GM19043 (cell line): ENCODE measurements around the gene KRTAP12-2.
"Not testable (repeated sequence)": the region's sequence is repeated elsewhere in the genome, so short reads cannot be mapped to it uniquely, and the experiment has no call there.

Experiments
- ATAC-seq: cut with Tn5 transposase; IDR thresholded peaks from one replicate; pipeline ENCODE4 v1.9.1; 2021; ENCODE audit warnings: low read depth; ENCODE audit not compliant: unreplicated experiment

The KRTAP12-2 gene

DNA sequence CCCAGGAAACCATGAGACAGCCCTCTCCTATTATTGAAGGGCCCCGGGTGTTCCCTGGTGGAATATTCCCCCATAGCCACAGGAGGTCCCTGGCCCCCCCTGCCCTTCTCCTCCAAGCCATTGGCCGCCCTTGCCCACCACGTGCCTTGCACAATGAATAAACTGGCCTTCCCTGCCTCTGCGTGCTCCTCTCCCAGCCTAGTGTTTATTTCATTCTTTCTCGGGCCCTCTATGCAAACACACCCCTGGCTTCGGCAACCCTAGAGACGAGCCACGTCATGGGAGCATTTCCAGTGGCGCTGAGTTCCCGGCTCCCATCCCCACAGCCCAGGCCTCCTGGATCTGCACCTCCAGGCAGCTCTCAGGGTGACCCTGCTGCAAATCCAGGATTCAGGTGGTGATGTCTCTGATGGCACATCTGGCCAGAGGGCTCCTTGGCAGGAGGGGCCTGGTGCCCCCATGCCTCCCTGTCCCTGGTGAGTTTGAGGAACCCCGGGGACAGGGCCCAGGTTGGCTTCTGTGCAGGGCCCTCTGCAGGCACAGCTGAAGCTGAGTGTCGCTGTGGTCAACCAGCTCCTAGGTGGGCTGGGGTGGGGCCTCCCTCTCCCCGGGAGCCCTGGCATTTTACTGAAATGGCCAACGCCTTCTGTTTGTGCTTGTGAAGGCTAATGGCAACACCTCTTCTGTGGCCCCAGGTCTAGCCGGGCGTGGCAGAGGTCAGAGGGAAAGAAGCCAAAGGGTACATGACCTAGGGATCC, 36.4 kb upstream of the KRTAP12-2 start:
- no peak for ATAC-seq

DNA sequence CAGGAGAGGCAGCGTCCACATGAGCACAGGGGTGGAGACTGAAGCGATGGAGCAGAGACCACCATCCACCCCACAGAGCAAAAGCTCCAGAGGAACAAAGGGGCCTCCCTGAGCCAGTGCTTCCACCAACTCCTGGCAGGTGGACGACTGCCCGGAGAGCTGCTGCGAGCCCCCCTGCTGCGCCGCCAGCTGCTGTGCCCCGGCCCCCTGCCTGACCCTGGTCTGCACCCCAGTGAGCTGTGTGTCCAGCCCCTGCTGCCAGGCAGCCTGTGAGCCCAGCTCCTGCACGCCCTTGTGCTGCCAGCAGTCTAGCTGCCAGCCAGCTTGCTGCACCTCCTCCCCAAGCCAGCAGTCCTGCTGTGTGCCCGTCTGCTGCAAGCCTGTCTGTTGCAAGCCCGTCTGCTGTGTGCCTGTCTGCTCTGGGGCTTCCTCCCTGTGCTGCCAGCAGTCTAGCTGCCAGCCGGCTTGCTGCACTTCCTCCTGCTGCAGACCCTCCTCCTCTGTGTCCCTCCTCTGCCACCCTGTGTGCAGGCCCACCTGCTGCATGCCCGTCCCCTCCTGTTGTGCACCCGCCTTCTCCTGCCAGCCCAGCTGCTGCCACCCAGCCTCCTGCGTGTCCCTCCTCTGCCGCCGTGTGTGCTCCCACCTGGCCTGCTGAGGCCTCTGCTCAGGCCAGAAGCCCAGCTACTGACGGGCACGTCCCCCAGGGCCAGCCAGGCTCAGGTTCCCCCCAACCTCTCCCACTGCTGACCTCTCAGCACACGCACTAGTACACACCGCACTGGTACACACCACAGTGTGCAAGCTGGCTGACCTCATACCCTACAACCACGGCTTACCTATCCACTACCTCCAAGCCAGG, 35.6 kb upstream of the KRTAP12-2 start:
- ATAC-seq: no peak

DNA sequence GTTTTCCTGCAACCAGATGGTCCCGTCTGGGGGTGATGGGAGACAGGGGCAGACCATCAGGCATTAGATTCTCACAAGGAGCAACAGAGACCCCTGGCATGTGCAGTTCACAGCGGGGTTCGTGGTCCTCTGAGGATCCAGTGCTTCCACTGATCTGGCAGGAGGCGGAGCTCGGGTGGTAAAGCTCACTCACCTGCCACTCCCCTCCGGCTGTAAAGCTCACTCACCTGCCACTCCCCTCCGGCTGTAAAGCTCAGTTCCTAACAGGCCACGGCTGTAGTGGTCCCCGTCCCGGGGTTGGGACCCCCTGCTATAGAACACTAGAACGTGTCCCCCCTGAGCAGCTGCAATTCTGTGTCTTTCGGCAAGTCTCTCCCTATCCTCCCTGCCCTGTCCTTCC, 34.8 kb upstream of the KRTAP12-2 start:
- no peak for ATAC-seq

DNA sequence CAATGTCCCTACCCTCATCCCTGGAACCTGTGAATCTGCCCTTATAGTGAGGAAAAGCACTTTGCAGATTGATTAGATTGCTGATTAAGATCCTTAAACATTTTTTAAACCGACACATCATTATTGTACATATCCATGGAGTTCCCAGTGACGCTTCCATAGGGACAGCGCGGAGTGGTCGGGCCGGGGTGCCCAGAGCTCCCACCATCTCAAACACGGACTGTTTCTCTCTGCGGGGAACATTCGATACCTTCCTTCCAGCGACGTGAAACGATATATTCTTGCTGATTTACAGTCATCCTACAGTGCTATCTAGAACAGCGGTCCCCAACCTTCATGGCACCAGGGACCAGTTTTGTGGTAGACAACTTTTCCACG, 34.3 kb upstream of the KRTAP12-2 start:
- ATAC-seq: no peak

DNA sequence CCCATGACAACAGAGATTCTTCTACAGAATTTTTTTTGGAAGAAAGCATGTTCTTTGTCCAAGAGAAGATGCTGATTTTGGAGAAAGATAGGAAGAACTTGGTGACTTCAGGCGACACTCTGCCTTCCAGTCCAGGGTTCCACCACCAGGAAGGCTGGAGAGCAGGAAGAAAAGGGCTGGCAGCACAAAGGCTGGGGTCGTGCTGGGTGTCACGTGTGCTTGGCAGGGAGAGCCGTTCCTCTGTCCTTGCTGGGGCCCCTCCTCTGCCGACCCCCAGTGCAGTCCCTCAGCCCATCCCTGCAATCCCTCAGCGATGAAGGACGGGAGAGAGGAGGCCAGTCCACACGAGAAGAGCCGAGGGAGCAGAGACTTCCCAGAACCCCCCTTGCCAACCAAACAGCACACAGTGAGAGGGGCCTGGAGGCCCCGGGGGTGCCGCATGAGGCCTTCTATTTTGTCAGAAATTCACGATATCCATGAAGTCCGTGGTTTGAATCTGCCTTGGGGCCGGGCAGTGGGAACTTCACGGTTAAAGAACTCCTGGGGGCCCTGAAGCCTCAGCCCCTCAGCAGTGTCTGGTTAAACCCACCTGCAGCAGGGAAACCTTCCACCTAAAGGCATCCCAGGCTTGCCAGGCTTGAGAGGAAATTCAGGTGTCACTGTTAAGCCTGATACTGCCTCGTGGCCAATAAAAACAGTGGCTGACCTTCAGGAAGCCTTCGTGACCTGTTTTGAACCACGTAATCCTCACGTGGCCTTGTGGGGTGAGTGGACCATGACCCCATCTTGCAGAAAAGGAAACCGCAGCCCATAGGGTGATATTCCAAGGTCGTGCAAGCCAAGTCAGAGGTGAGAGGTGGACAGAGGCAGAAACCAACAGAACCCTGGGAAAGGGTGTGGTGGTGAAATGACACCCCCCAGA, 33.6 kb upstream of the KRTAP12-2 start:
- no peak for ATAC-seq

DNA sequence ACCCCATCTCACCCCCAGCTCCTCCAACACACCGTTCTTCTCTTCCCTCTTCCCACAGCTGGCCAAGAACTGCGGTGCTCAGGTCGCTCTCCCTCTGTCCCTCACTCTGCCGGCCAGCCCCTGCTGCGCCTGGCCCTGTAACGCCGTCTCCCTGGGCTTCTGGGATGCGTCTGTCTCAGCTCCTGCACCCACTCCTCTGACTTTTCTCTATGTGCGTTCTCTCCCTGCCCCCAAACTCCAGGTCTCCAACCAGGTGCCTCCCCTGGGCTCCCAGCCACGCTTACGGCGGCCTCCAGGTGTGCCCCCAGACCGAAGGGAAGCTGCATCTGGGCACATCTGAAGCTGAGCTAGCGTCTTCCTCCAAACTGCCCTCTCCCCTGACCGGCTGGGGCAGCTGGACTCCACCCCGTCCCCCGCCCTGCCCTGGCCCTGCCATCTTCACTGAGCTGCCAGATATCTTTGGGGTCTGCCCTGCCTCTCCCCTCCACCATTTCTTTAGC, 32.8 kb upstream of the KRTAP12-2 start:
- no peak for ATAC-seq

DNA sequence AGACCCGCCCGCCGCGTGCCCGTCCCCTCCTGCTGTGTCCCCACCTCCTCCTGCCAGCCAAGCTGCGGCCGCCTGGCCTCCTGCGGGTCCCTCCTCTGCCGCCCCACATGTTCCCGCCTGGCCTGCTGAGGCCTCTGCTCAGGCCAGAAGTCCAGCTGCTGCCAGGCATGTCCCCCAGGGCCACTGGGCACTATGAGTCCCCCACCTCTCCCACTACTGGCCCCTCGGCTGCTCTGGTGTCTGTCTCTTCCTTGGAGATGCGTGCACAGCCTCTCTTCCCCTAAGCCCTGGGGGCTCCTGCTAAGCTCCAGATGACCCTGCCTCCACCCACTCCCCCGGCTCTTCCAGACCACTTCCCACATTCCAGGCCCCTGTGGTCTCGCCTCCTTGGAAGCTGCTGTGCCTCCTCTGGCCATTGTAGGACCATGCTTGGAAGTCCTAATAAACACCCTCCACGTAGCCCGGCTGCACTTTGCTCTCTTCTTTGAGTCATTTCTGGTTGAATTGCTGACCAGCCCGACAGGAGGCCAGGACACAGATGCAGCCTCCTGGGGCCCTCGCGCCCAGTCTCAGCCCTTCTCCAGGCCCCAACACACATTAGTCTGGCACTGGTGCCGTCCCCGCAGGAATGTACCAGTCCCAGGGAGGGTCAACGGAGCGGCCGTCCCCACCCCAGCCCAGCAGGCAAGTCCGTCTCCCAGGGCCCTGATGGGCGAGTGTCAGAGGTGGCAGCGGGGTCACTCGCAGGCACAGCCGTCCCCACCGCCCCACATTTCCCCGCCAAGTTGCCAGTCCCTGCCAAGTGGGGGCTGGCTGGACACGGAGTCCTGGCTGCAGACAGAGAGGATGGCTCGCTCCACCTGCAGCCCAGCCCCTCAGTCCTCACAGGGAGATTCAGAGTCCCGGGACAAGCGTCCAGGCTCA, 31.3 kb upstream of the KRTAP12-2 start:
- ATAC-seq: no peak

DNA sequence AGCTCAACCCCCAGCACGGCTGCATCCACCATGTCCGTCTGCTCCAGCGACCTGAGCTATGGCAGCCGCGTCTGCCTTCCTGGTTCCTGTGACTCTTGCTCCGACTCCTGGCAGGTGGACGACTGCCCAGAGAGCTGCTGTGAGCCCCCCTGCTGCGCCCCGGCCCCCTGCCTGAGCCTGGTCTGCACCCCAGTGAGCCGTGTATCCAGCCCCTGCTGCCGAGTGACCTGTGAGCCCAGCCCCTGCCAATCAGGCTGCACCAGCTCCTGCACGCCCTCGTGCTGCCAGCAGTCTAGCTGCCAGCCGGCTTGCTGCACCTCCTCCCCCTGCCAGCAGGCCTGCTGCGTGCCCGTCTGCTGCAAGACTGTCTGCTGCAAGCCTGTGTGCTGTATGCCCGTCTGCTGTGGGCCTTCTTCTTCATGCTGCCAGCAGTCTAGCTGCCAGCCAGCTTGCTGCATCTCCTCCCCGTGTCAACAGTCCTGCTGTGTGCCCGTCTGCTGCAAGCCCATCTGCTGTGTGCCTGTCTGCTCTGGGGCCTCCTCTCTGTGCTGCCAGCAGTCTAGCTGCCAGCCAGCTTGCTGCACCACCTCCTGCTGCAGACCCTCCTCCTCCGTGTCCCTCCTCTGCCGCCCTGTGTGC, 30.6 kb upstream of the KRTAP12-2 start, which contains the start of gene KRTAP10-12:
KRTAP10-12 (plus strand) TSS at position 1 of the 639 bp plus-strand sequence; CDS start at position 31, 30 bp downstream.
- ATAC-seq: not testable (repeated sequence)

DNA sequence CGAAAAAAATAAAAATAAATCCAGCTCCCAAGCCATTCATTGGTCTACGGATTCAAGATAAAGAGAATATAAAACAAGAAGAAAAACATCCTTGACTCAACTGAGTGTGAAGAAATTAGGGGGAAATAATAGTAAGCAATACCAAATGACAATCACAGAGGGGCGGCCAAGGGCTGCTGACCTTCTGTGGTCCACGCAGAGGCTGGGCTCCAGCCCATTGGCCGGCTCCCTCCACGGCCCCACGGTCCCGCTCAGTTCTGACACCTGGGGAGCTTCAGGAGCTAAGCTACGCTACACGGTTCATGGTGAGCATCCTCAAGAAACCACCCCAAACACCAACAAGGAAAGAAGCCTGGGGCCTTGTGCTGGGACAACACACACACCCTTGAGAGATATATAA, 29.8 kb upstream of the KRTAP12-2 start:
- ATAC-seq: no peak

DNA sequence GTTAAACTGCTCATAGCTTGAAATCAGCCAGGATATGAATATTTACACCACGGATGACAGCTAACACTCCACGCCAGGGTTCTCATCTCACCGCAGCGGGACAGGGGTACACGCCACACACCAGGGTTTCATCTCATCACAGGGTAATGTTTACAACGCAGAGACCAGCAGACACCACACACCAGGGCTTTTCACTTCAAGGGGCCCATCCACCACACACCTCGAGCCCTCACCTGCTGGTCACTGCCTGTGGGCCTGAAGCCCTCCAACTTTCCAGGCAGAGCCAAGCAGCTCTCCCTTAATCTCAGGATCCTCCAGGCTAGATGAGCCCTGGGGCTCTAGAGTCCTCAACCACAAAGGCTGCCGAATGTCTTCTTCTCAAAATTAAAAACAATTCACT, 28.9 kb upstream of the KRTAP12-2 start:
- ATAC-seq: no peak

DNA sequence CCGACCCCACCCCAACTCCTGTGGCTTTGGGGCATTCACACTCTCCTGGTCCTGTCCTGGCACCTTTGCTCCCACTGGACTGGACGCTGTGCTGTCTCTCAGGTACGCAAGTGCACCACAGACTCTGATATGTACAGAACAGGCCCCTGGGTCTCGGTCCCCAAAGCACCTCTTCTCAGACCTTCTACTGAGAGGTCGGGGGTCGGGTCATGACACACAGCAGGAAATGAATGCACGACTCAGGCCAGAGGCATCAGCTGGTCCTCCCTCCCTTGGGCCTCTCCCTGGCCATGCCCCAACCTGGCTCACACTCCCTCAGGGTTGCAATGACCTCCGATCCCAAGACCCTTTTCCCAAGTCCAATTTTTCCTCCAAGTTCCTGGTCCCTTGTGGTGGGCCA, 28.5 kb upstream of the KRTAP12-2 start:
- no peak for ATAC-seq

DNA sequence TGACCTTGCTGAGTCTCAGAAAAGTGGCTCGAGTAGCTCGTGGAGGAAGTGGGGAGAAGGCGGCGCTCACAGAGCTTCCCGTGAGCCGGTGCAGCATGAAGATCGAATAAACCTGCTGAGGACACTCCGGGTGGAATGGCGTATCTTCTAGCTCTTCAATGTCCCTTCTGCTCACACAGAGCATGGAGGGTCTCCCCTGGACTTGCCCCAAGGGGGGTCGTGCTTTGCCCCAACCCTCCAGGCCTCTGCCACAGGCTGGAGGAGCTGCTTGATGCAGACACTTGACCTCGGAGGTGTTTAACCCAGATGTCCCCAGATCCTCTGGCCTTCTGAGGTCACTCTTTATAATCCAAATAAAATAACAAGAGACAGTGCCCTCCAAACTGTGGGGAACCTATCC, 28.0 kb upstream of the KRTAP12-2 start:
- no peak for ATAC-seq

DNA sequence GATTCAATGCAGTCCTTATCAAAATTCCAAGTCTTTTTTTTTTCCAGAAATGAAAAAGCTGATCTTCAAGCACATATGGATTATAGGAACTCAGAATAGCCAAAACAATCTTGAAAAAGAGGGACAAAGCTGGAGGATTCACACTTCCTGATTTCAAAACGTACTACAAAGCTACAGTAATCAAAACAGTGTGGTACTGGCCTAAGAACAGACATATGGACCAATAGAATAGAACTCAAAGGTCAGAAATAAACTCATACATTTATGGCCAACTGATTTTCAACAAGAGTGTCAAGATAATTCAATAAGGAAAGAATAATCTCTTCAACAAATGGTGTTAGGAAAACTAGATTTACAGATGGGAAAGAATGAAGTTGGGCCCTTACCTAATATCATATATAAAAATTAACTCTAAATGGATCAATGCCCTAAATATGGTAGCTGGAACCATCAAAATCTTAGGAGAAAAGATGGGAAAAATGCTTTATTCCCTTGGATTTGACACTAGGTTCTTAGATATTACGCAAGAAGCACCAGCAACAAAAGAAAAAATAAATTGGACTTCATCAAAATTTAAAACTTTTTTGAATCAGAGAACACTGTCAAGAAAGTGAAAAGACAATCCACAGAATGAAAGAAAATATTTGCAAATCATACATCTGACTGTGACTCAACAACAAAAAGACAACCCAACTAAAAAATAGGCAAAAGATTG, 26.2 kb upstream of the KRTAP12-2 start:
- no peak for ATAC-seq

DNA sequence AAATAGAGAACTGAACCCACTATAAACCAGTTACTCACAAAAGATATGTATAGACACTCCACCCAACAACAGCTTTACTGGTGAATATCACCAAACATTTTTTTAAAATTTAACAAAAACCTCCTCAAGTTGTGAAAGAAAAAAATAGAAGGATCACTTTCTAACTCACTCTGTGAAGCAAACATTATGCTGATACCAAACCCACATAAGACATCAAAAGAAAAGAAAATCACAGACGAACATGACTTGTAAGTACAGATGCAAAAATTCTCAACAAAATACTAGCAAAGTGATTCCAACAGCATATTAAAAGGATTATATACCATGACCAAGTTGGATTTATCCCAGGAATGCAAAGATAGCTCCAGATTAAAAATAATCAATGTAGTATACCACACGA, 25.0 kb upstream of the KRTAP12-2 start:
- ATAC-seq: no peak

DNA sequence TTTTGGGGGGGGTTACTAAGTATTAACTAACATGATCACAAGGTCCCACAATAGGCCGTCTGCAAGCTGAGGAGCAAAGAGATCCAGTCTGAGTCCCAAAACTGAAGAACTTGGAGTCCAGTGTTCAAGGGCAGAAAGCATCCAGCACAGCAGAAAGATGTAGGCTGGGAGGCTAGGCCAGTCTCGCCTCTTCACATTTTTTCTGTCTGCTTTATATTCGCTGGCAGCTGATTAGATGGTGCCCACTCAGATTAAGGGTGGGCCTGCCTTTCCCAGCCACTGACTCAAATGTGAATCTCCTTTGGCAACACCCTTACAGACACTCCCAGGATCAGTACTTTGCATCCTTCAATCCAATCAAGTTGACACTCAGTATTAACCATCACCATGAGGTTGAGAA, 23.0 kb upstream of the KRTAP12-2 start:
- not testable (repeated sequence) for ATAC-seq

DNA sequence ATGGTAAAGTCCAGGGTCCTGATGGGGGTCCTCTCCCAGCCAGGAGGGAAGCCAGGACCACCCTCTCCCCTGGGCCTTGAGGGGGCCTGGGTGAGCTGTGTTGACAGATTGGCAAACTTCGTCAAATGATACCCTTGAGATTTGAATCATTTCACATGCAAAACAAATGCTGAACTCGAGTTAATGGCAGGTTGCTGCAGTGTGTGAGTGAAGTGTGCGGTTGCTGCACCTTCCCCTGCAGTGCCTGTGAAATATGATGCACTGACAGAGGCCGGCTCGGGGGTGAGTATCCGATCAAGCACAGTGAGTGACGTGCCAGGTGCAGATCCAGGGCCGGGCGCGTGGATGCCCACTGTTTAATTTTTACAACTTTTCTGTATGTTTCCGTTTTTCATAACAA, 20.9 kb upstream of the KRTAP12-2 start:
- ATAC-seq: no peak

DNA sequence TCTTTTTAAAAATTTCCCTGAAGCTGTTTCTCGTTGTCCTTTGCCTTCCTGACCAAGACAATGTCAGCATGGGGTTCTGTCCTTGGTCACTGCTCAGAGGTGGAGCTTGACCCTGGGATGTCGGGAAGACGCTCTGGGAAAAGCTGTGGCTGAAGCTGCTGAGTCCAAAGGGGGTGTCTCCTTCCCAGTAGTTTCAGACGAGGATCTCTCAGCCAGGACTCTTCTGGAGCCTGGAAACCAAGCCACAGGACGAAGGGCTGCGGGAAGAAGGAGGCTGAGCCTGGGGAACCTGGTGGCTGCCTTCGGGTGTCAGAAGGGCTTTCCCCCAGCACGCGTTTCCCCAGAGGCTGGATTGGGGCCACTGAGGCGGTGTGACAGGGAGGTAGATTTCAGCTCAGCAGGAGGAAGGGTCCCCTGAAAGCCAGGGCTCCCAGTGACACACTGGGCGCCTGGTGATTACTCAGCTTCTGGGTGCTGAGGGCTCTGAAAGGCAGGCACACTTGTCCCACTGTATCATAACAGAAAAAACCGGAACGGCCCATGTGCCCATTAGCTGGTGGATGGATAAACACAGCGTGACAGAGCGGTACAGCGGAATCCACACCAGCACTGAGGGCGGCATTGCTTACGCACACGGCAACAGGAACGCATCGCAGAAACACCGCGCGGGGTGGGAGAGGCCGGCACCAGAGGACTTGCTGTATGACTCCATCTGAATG, 20.3 kb upstream of the KRTAP12-2 start:
- no peak for ATAC-seq
